Stimulated activated CD8-positive, alpha-beta memory T cell treated with anti-CD3 and anti-CD28 coated beads, Interleukin-7, amount 100 ng/mL, for 1 hour (primary cell): ENCODE data around the gene STXBP2.
A peak's percentile ranks its signal among the peaks of the same experiment; 100 is the strongest.

Experiments
- DNase-seq, 2 donors: peaks; one replicate each; pipeline ENCODE4 v3.0.0-alpha.2; 2020; ENCODE audit warnings: low read depth in 2 of 2

STXBP2 gene

DNA sequence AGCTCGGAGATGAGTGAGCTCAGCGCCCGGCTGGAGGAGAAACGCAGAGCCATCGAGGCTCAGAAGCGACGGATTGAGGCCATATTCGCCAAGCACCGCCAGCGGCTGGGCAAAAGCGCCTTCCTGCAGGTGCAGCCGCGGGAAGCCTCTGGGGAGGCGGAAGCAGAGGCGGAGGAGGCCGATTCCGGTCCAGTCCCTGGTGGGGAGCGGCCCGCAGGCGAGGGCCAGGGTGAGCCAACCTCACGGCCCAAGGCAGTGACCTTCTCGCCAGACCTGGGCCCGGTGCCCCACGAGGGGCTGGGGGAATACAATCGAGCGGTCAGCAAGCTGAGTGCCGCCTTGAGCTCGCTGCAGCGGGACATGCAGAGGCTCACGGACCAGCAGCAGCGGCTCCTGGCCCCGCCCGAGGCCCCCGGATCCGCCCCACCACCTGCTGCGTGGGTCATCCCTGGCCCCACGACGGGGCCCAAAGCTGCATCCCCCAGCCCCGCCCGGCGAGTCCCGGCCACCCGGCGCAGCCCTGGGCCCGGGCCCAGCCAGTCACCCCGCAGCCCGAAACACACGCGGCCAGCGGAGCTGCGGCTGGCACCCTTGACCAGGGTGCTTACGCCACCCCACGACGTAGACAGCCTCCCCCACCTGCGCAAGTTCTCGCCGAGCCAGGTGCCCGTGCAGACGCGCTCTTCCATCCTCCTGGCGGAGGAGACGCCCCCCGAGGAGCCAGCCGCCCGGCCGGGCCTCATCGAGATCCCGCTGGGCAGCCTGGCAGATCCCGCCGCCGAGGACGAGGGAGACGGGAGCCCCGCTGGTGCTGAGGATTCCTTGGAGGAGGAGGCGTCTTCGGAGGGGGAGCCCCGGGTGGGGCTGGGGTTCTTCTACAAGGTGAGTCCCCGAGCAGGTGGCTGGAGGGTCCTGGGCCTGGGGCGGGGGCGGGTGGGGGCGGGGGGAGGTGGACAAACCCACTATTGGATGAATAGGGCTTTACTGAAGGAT lies 24.3 kb upstream of the STXBP2 start:
- no peak for DNase-seq

GRCh38 chr19:7614859-7615741 lies 21.8 kb upstream of the STXBP2 start:
- DNase-seq, result no peak

DNA sequence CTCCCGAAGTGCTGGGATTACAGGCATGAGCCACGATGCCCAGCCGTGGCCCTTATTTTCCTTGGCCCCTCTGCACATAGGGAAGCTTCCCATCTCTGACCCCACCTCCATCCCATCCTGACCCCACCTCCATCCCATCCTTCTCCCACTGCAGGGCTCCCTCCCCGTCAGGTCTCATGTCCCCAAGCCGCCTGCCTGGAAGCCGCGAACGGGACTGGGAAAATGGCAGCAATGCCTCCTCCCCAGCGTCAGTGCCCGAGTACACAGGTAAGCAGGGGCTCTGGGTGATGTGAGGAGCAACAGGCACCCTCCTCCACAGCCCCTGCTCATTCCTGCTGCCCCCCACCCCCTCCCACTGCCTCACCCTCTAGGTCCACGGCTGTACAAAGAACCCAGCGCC lies 19.7 kb upstream of the STXBP2 start:
- DNase-seq, result no peak

GRCh38 chr19:7617735-7618134 lies 19.2 kb upstream of the STXBP2 start:
- no peak for DNase-seq

GRCh38 chr19:7618348-7618747 lies 18.6 kb upstream of the STXBP2 start:
- no peak for DNase-seq

- DNase-seq, result no peak
These were observed 18.0 kb upstream of the STXBP2 start for GRCh38 chr19:7618771-7619510.

- no peak for DNase-seq
These were observed 17.1 kb upstream of the STXBP2 start for GRCh38 chr19:7619671-7620441.

GRCh38 chr19:7620442-7621412 lies 16.2 kb upstream of the STXBP2 start:
- DNase-seq, result no peak

DNA sequence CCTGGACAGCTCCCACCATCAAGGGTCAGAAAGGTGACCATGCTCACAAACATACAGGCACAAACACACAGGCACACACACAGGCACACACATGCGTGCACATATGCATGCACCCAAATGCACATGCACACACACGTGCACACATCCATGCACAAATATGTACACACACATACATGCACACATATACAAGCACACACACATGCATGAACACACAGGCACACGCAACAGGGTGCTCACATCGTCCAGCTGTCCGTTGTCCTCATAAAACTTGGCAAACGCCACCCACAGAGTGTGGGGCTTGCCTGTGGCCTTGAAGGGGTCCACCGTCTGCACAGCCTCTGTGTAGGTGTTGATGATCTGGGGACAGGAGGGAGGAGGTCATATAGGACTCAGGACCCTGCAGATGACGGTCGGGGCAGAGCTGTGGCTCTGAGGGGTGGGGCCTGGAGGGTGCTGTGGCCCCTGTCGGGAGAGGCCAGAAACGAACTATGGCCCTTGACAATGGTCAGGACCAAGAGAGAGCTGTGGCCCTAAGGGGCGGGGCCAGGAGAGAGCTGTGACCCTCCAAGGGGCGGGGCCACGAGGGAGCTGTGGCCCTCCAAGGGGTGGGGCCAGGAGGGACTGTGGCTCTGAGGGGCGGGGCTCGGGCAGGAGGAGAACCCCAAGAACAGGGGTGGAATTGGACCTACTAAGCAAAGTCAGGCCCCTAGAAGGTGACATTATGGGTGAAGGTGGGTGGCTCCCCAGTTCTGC lies 13.8 kb upstream of the STXBP2 start:
- no peak for DNase-seq

DNA sequence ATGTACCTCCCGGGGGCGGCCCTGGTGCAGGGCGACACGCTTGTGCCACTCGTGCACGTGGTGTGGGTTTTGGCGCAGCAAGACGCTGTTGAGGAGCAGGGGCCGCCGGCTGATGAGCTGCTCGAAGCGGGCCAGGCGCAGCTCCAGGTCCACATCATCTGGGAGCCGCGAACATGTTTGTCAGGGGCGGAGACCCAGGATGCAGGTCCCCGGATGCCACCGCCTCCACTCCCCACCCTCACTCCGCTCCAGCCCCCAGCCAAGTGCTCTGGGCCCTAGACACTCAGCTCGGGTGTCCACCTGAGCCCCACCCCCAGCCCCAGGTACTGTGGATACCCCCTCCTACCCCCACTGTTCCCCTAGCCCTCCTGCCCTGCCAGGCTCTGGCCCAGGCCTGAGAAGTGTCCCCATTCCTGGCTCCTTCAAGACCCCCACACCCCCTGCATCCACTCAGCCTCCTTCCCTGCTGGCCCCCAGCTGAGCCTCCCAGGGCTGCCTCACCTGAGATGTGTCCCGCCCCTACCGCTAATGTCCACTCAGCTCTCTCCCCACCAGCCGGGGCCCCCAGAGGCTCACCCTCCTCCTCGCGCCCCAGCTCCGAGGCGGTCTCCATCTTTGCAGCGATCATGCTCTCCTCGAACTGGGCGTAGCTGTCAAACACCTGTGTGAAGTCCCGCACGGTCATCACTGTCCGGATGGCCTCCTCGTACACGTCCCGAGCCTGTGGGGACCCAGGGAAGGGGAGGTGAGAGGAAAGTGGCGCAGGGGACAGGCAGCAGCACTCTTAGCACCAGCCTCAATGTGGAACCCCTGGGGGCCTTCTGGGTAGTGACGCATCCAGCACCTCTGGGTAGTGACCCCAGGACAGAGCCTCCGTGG lies 12.9 kb upstream of the STXBP2 start:
- no peak for DNase-seq

- DNase-seq, result no peak
These were observed 12.1 kb upstream of the STXBP2 start for GRCh38 chr19:7624810-7625209.

DNA sequence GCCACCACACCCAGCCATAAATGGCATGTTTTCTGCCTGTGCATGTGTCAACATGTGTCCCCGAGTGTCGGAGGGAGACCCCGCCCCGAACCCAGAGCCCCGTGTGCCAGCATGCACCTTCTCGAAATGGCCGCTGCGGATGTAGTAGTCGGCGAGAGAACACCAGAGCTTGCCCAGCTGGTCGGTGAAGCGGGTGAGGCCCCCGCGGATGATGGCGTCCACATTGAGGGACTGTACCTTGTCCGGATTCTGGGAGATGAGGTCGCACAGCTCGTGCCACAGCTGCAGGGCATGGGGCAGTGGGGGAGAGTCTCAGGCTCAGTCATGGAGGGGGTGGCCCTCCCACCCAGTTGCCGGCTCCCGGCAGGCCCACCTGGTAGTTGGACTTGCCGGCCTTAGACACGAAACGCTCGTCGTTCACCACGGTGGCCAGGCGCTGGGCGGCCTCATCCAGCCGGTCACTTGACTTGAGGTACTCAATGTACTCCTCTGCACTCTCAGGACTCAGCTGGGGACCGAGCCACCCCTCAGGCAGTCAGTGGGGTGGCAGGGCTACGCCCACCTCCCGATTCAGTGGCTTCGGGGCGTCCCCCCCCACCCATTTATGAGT lies 11.0 kb upstream of the STXBP2 start:
- no peak for DNase-seq

DNA sequence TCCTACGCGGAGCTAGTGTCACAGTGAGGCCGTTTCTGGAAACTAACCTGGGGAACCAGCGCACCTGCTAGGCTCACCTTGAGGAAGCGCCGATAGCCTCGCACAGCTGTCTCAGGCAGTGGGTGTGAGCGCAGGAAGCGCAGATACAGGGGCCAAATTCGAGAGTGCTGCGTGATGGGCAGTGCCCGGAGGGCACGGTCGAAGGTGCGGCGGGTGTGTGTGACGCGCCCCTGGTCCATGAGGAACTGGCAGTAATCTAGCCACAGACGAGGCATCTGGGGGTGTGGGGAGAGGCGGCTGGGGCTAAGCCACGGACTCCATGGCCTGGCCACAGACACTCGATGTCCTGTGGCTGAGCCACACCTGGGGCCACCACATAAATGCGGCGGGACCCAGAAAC lies 9.7 kb upstream of the STXBP2 start:
- DNase-seq, result no peak

DNA sequence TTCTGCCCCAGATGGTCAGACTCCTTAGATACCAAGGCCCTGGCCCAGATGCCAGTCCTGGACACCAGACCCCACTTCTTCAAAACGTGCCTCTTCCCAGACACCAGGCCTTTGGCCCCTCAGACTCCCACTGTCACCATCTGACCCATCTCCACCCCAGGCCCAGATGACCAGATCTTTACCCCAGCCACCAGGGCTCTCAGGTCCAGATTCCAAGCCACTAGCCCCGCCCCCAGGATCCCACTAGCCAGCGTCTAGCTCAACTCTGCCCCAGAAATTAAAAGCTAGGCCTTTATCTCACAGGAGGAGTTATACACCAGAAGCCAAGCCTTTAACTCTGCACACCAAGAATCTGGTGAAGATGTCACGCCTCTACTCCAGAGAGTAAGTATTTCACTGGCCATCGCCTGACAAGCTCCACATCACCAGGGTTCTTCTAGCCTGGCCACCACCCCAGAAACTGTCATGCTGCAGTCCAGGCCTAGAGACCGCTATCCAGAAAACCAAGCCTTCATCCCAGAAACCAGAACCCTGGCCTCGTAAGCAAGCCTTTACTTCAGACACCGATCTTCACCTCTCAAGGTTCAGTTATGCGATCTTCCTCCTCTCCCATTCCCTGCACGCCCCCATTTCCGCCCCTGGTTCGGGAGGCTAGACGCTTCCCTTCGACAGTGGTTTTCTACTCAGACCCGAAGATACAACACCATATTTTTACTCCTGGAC lies 8.2 kb upstream of the STXBP2 start:
- no peak for DNase-seq

DNA sequence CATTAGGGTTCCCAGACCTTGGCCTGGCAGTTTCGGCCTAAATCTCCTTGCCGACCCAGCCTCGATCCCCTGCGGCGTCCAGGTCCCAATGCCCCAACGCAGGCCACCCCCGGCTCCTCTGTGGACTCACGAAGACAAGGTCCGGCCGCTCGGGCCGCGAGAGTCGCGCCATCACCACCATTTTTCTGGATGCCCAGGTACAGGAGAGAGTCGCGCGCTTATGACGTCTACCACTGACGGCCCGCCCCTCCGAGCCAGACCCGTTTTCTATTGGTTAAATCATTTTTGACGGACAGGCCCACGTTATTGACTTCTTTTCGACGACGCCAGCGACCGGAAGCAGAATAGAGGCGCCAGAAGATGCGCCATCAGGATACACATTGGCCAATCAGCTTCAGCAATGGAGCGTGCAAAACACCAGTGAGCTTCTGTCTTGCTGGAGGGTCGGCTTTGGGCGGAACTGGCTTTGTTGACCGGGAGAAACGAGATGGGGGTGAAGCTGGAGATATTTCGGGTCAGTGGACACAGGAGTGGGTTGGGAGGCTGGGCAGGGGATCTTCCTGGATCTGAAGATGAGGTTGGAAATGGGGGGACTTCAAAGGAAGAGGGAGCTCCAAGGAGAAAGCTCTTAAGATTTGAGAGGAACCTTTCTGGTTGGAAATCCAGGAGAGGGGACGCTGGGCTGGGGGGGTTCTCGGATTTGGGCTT lies 7.4 kb upstream of the STXBP2 start, which contains the start of the genes PET100 and XAB2:
Gene PET100, plus strand, starts transcription at position 447 of the 708 bp plus-strand sequence. Its CDS starts 41 bp downstream, at position 488.
Gene XAB2, minus strand, starts transcription at position 199 of the 708 bp plus-strand sequence. Its CDS starts 18 bp downstream, at position 181.
- DNase-seq, result peak; percentile 86 to 88

- no peak for DNase-seq
These were observed 5.3 kb upstream of the STXBP2 start for GRCh38 chr19:7631577-7631976.
